AG09309 (cell line): ENCODE measurements around the gene MTHFD1L.

Experiments used
- DNase-seq: peaks from one replicate; pipeline ENCODE4 v3.0.0-alpha.2; 2010; ENCODE audit warnings: low read depth
- H3K4me3 ChIP-seq: 2 replicates; pipeline ENCODE4 v1.5.1; 2011; ENCODE audit warnings: mild to moderate bottlenecking, low read depth, low read length, moderate library complexity; ENCODE audit not compliant: control insufficient read depth
- CTCF ChIP-seq: IDR thresholded peaks from 2 replicates; pipeline ENCODE4 v1.5.1; 2011; ENCODE audit warnings: mild to moderate bottlenecking, low read depth, low read length, inconsistent platforms; ENCODE audit not compliant: insufficient read depth, control insufficient read depth; ENCODE audit errors: missing control alignments

The MTHFD1L gene

GRCh38 chr6:151073701-151074100 is 208.2 kb downstream of the MTHFD1L start:
- no peak overlapping the region for H3K4me3 ChIP-seq
- no peak for DNase-seq
- TF ChIP-seq CTCF: no peak

GRCh38 chr6:151075005-151075404 is 209.5 kb downstream of the MTHFD1L start:
- TF ChIP-seq CTCF: no peak
- DNase-seq: no peak
- H3K4me3 ChIP-seq: no peak overlapping the region

- TF ChIP-seq CTCF: no peak
- DNase-seq: no peak
- no peak overlapping the region for H3K4me3 ChIP-seq
These were observed 210.0 kb downstream of the MTHFD1L start for GRCh38 chr6:151075527-151075926.

- TF ChIP-seq CTCF: no peak
These were observed 210.5 kb downstream of the MTHFD1L start for GRCh38 chr6:151075930-151076555.

GRCh38 chr6:151078655-151079054 is 213.2 kb downstream of the MTHFD1L start:
- DNase-seq: no peak
- H3K4me3 ChIP-seq: no peak overlapping the region
- no peak for TF ChIP-seq CTCF

More at GRCh38 chr6:151075930-151076555, 210.5 kb downstream of the MTHFD1L start:
- H3K4me3 ChIP-seq: no peak overlapping the region
- DNase-seq: no peak

GRCh38 chr6:151081656-151082055 is 216.2 kb downstream of the MTHFD1L start:
- DNase-seq: no peak
- TF ChIP-seq CTCF: no peak
- H3K4me3 ChIP-seq: no peak overlapping the region
